HEK293T (cell line): ENCODE measurements around the gene RRP1.

Experiments
- CTBP1 ChIP-seq: fragments of 450-650 bp; IDR thresholded peaks from 2 replicates; pipeline ENCODE4 v1.6.1; 2016; ENCODE audit warnings: borderline replicate concordance
- ELF4 ChIP-seq: fragments of 450-650 bp; IDR thresholded peaks from 2 replicates; pipeline ENCODE4 v1.6.1; 2017; ENCODE audit warnings: antibody characterized with exemption
- FOXA1 ChIP-seq: fragments of 450-650 bp; IDR thresholded peaks from 2 replicates; pipeline ENCODE4 v1.6.1; 2016; ENCODE audit warnings: mild to moderate bottlenecking
- FOXM1 ChIP-seq: fragments of 450-650 bp; IDR thresholded peaks from 2 replicates; pipeline ENCODE4 v1.6.1; 2017; ENCODE audit warnings: mild to moderate bottlenecking, borderline replicate concordance
- NFRKB ChIP-seq: fragments of 450-650 bp; IDR thresholded peaks from 2 replicates; pipeline ENCODE4 v1.6.1; 2016; ENCODE audit warnings: mild to moderate bottlenecking, moderate library complexity
- PKNOX1 ChIP-seq: fragments of 450-650 bp; IDR thresholded peaks from 2 replicates; pipeline ENCODE4 v1.6.1; 2016
- SP1 ChIP-seq: fragments of 450-650 bp; IDR thresholded peaks from 2 replicates; pipeline ENCODE4 v1.6.1; 2017
- SUZ12 ChIP-seq: fragments of 450-650 bp; IDR thresholded peaks from 2 replicates; pipeline ENCODE4 v1.6.1; 2016; ENCODE audit warnings: mild to moderate bottlenecking
- TARDBP ChIP-seq: fragments of 450-650 bp; IDR thresholded peaks from 2 replicates; pipeline ENCODE4 v1.6.1; 2016

GRCh38 chr21:43774163-43774562 lies 15.2 kb upstream of the RRP1 start:
- TF ChIP-seq FOXM1, result no peak
- TF ChIP-seq FOXA1, result no peak
- no peak for TF ChIP-seq PKNOX1
- TF ChIP-seq NFRKB, result no peak
- no peak for TF ChIP-seq SP1
- TF ChIP-seq ELF4, result no peak
- no peak for TF ChIP-seq CTBP1
- no peak for TF ChIP-seq SUZ12
- TF ChIP-seq TARDBP, result no peak
